Lower leg skin (tissue), 3 donors: ENCODE measurements around the gene TRPC4AP.

Experiments
- POLR2A ChIP-seq, 2 donors: fragments of 450-650 bp; IDR thresholded peaks; one replicate each; pipeline ENCODE4 v1.6.1; 2016 to 2017; ENCODE audit warnings: antibody characterized with exemption in 2 of 2, mild to moderate bottlenecking in 1 of 2, moderate library complexity in 1 of 2
- TF ChIP-seq, protein P1 (sequence below), 3 donors: fragments of 450-650 bp; IDR thresholded peaks; one replicate each; pipeline ENCODE4 v1.5.1; 2016; ENCODE audit warnings: antibody characterized with exemption in 3 of 3, mild to moderate bottlenecking in 3 of 3, moderate library complexity in 2 of 3

DNA sequence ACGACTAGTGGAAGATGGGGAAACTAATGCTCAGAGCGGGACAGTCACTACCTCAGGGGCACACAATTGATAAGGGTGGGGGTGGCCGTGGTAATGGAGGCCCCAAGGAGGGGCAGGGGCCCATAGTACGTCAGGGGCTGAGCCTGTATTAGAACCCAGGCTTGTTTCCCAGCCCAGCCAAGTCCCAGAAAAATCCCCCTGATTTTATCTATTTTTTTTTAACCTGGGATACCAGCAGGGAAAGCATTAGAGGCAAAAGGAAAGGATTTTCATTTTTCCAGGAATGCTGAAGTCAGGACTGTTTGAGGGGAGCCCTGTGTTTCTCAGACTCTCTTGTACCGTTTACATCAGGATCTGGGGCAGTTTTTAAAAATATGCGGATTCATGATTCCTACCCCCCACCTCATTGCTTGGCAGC lies 136.6 kb downstream of the TRPC4AP start:
- TF ChIP-seq, protein P1, sequence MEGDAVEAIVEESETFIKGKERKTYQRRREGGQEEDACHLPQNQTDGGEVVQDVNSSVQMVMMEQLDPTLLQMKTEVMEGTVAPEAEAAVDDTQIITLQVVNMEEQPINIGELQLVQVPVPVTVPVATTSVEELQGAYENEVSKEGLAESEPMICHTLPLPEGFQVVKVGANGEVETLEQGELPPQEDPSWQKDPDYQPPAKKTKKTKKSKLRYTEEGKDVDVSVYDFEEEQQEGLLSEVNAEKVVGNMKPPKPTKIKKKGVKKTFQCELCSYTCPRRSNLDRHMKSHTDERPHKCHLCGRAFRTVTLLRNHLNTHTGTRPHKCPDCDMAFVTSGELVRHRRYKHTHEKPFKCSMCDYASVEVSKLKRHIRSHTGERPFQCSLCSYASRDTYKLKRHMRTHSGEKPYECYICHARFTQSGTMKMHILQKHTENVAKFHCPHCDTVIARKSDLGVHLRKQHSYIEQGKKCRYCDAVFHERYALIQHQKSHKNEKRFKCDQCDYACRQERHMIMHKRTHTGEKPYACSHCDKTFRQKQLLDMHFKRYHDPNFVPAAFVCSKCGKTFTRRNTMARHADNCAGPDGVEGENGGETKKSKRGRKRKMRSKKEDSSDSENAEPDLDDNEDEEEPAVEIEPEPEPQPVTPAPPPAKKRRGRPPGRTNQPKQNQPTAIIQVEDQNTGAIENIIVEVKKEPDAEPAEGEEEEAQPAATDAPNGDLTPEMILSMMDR (IDR thresholded peaks at IDR 0.05): no peak
- no peak for TF ChIP-seq POLR2A (IDR thresholded peaks at IDR 0.05)
